OCI-LY1 (cell line): ENCODE data around the gene AKAP13.

Source experiments
- EZH2 ChIP-seq: fragments of 200-600 bp; sonication (generic), shearing (Covaris generic); IDR thresholded peaks from 2 replicates; pipeline ENCODE4 v1.8.0; 2017; ENCODE audit warnings: borderline replicate concordance, mixed run types, mild to moderate bottlenecking, antibody characterized with exemption, low read length, moderate library complexity, mixed read lengths
- TF ChIP-seq, protein P1 (sequence below): fragments of 200-600 bp; sonication (generic), shearing (Covaris generic); IDR thresholded peaks from 2 replicates; pipeline ENCODE4 v1.5.1; 2017; ENCODE audit warnings: mild to moderate bottlenecking, antibody characterized with exemption, low read length, moderate library complexity, mixed read lengths

DNA sequence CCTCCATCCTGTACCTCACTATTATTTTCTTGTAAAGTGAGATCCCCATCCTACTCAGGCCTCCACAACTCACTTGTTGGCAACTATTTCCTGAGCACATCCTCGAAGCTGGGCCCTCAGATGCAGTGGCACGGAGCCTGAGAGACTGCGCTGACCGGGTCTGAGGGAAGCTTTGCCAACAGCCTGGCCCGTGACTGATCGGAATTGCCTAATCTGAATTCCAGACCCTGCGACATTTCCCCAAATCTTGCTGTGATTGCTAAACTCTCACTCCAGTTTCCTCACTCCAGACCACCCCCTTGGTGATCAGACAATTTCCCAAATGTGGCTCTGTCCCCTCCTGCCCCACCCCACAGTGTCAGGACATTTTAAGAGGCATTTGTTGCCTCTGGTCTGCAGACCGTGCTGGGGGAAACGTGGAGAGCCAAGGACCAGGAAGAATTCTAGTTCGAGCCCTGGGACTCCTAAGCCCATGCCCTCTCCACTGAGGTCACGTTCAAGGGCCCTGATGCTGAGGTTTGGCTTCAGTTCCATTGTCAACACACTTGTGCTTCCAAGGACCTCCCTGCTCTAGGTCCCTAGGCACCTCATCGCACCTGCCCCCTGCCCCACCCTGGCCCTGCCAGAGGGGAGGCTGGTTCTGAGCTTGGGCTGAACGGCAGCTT, 391.5 kb downstream of the AKAP13 start:
- TF ChIP-seq, protein P1, sequence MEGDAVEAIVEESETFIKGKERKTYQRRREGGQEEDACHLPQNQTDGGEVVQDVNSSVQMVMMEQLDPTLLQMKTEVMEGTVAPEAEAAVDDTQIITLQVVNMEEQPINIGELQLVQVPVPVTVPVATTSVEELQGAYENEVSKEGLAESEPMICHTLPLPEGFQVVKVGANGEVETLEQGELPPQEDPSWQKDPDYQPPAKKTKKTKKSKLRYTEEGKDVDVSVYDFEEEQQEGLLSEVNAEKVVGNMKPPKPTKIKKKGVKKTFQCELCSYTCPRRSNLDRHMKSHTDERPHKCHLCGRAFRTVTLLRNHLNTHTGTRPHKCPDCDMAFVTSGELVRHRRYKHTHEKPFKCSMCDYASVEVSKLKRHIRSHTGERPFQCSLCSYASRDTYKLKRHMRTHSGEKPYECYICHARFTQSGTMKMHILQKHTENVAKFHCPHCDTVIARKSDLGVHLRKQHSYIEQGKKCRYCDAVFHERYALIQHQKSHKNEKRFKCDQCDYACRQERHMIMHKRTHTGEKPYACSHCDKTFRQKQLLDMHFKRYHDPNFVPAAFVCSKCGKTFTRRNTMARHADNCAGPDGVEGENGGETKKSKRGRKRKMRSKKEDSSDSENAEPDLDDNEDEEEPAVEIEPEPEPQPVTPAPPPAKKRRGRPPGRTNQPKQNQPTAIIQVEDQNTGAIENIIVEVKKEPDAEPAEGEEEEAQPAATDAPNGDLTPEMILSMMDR, result no peak
- TF ChIP-seq EZH2, result no peak
